Mesendoderm (in vitro differentiated cells): Measurements from ENCODE around the gene HCFC2.

Source experiments
- DNase-seq: peaks from one replicate; pipeline ENCODE4 v3.0.0; 2013
- H2AK5ac ChIP-seq: 2 replicates; pipeline ENCODE4 v1.6.1; 2013; ENCODE audit warnings: low read length, inconsistent platforms
- H2BK120ac ChIP-seq: 2 replicates; pipeline ENCODE4 v1.6.1; 2013; ENCODE audit warnings: low read depth, mild to moderate bottlenecking, low read length, moderate library complexity, mixed read lengths
- H2BK15ac ChIP-seq: replicated peaks from 2 replicates; pipeline ENCODE4 v1.6.1; 2013; ENCODE audit warnings: low read depth, mild to moderate bottlenecking, moderate library complexity
- H2BK5ac ChIP-seq: 2 replicates; pipeline ENCODE4 v1.6.1; 2013; ENCODE audit warnings: low read length, inconsistent platforms
- H3K18ac ChIP-seq: 2 replicates; pipeline ENCODE4 v1.6.1; 2013; ENCODE audit warnings: mild to moderate bottlenecking, low read length, mixed read lengths
- H3K23ac ChIP-seq: one replicate; pipeline ENCODE4 v1.6.1; 2013; ENCODE audit warnings: low read length
- H3K27ac ChIP-seq: 2 replicates; pipeline ENCODE4 v1.5.1; 2013; ENCODE audit warnings: low read depth, mild to moderate bottlenecking, inconsistent platforms, low read length, moderate library complexity
- H3K27me3 ChIP-seq: 2 replicates; pipeline ENCODE4 v1.6.1; 2013; ENCODE audit warnings: low read length, control low read depth, mild to moderate bottlenecking, inconsistent platforms; ENCODE audit not compliant: insufficient read depth, poor library complexity
- H3K36me3 ChIP-seq: 2 replicates; pipeline ENCODE4 v1.6.1; 2013; ENCODE audit warnings: low read length, inconsistent platforms; ENCODE audit not compliant: control insufficient read depth, insufficient read depth
- H3K4ac ChIP-seq: one replicate; pipeline ENCODE4 v1.6.1; 2013; ENCODE audit warnings: low read depth, mild to moderate bottlenecking, low read length, moderate library complexity
- H3K4me1 ChIP-seq: 2 replicates; pipeline ENCODE4 v1.6.1; 2013; ENCODE audit warnings: low read depth, low read length, inconsistent platforms; ENCODE audit not compliant: control insufficient read depth
- H3K4me2 ChIP-seq: 2 replicates; pipeline ENCODE4 v1.6.1; 2013; ENCODE audit warnings: low read length
- H3K4me3 ChIP-seq: 2 replicates; pipeline ENCODE4 v1.5.1; 2013; ENCODE audit warnings: mild to moderate bottlenecking, low read length
- H3K56ac ChIP-seq: one replicate; pipeline ENCODE4 v1.6.1; 2013; ENCODE audit warnings: low read length
- H3K79me1 ChIP-seq: 2 replicates; pipeline ENCODE4 v1.6.1; 2013; ENCODE audit warnings: low read length, inconsistent platforms
- H3K79me2 ChIP-seq: 2 replicates; pipeline ENCODE4 v1.6.1; 2013; ENCODE audit warnings: mild to moderate bottlenecking, low read length; ENCODE audit not compliant: control insufficient read depth, insufficient read depth
- H3K9ac ChIP-seq: 2 replicates; pipeline ENCODE4 v1.6.1; 2013; ENCODE audit warnings: low read length, inconsistent platforms
- H4K5ac ChIP-seq: one replicate; pipeline ENCODE4 v1.6.1; 2013; ENCODE audit warnings: low read length
- H4K8ac ChIP-seq: one replicate; pipeline ENCODE4 v1.6.1; 2013; ENCODE audit warnings: low read depth, mild to moderate bottlenecking, control low read depth, low read length, moderate library complexity
- WGBS: extraction: QIAGEN DNeasy Blood & Tissue Kit; methylation state at CpG from one replicate; pipeline ENCODE4 v1.1.7; 2013; ENCODE audit warnings: low lambda C conversion rate, missing lambda C conversion rate; ENCODE audit not compliant: insufficient coverage; ENCODE audit errors: extremely low coverage; 5-methylcytosine and 5-hydroxymethylcytosine counted together

HCFC2 gene

DNA sequence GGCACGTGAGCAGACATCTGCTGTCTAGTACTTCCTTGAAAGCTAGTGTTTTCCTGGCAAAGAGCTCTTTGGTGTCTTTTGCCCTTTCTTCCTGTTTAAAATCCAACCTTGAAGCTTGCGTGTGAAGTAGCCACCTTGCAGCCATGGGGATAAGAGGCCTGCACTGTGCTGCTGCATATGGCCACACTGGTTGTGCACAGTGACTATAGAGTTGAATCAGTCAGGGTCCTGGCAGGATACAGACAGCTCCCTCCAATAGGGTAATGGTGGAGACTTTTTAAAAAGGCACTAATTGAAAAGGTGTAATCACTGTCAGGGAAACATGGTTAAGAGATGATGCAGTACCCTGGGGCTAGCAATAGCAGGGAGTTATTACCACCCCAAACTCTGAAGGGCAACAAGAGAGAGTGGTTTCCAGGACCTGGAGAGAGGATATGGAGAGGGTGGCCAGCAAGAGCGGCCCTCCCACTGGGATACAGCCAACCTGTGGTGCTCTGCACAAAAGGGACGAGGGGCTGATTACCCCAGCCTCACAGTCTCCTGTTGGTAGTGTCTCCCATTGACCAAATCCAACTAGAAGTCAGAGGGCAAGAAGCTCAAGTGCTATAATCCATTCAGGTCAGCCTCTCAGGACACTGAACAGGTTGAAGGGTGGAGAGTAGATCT, 9.5 kb upstream of the HCFC2 start:
- no peak overlapping the region for H3K4me3 ChIP-seq
- H2BK15ac ChIP-seq: no peak overlapping the region
- H3K4me2 ChIP-seq: no peak overlapping the region
- H3K27me3 ChIP-seq: peaks cover 2% of the 10 kb centered on the region
- H3K27ac ChIP-seq: no peak overlapping the region
- no peak overlapping the region for H2AK5ac ChIP-seq
- no peak overlapping the region for H3K18ac ChIP-seq
- H3K9ac ChIP-seq: no peak overlapping the region
- H3K4me1 ChIP-seq: peaks cover 3% of the 10 kb centered on the region
- H3K23ac ChIP-seq: no peak overlapping the region
- no peaks in the 10 kb centered on the region for H3K79me2 ChIP-seq
- H3K56ac ChIP-seq: no peak overlapping the region
- H2BK5ac ChIP-seq: no peak overlapping the region
- no peak overlapping the region for H2BK120ac ChIP-seq
- H3K4ac ChIP-seq: no peak overlapping the region
- peak; percentile 9 for DNase-seq
- WGBS: no CpG with 5 or more reads among the region's 4 CpGs
- H4K5ac ChIP-seq: no peak overlapping the region
- no peaks in the 10 kb centered on the region for H3K36me3 ChIP-seq
- H4K8ac ChIP-seq: no peak overlapping the region
- no peaks in the 10 kb centered on the region for H3K79me1 ChIP-seq

DNA sequence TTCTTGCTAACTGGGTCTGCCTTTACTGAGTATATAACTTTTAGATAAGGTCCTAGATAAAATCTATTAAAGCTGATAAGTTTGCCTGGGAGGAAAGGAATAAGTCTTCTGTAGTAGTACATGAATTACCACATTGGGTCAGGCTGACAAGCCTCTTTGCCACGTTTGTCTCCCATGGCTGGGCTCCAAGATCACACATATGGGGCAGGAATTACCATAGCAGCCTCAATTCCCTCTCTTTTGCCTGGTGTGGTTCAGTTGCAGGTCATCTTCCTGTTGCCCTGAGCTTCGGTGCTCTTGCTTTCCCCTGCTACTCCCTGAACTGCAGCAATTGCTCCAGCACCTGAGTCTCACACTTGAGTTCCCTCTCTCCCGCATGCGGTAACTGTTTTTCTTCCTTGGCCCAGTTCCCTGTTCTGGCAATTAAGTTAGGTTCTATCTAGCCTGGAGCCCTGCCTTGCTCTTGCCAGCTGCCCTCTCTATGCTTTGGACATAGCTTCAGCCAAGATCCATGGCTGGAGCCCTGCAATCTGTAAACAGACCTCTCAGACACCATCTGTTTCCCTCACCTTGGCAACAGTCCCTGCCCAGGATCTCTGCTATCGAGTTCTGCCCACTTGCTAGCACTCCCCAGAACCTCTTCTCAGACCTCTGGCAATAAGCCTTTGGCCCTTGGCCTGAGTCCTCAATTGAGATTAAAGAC, 8.5 kb upstream of the HCFC2 start:
- Histone ChIP-seq H2BK120ac (no peak overlapping the region), H4K5ac (no peak overlapping the region), H4K8ac (no peak overlapping the region), H3K4ac (no peak overlapping the region), H3K36me3 (no peaks in the 10 kb centered on the region), H3K79me1 (no peaks in the 10 kb centered on the region), H2BK5ac (no peak overlapping the region), H3K56ac (no peak overlapping the region), H3K27ac (no peak overlapping the region), H3K4me3 (no peak overlapping the region), H3K4me1 (no peaks in the 10 kb centered on the region), H2BK15ac (no peak overlapping the region), H3K23ac (no peak overlapping the region), H3K9ac (no peak overlapping the region), H2AK5ac (no peak overlapping the region), H3K27me3 (no peaks in the 10 kb centered on the region), H3K79me2 (no peaks in the 10 kb centered on the region), H3K4me2 (no peak overlapping the region), H3K18ac (no peak overlapping the region)
- no CpG with 5 or more reads among the region's 5 CpGs for WGBS
- DNase-seq: peak; percentile 73

DNA sequence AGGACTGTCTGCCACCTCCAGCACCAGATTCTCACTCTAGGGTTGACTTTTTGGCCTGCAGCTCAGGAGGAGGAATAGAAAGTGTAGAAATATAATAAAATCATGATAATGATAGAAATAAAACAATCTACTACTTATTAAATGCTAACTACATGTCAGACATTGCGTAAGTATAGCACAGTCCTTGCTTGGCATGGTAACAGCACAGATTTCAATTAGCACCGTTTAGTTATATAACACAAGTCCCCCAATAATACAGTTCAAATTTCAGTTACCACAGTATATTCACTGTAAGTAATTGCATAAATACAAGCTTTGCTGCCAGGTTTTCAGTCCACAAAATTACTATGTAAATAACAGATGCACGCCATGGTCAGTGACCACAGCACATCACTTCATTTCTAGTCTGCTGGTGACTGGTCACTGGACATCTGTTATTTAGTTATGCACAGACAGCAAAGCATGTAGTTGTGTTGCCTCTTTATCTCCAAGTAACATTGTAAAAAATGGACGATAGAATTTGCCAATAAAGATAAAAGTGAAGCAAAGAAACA, 7.8 kb upstream of the HCFC2 start:
- Histone ChIP-seq H4K5ac (no peak overlapping the region), H3K9ac (no peak overlapping the region), H2AK5ac (no peak overlapping the region), H3K79me1 (no peaks in the 10 kb centered on the region), H3K18ac (no peak overlapping the region), H3K27ac (no peak overlapping the region), H3K4me2 (no peak overlapping the region), H3K36me3 (no peaks in the 10 kb centered on the region), H3K23ac (no peak overlapping the region), H3K4ac (no peak overlapping the region), H2BK120ac (no peak overlapping the region), H3K4me1 (no peaks in the 10 kb centered on the region), H2BK15ac (no peak overlapping the region), H2BK5ac (no peak overlapping the region), H3K27me3 (no peaks in the 10 kb centered on the region), H3K4me3 (no peak overlapping the region), H3K56ac (no peak overlapping the region), H3K79me2 (no peaks in the 10 kb centered on the region), H4K8ac (no peak overlapping the region)
- WGBS: no CpG with 5 or more reads among the region's 4 CpGs
- no peak for DNase-seq

DNA sequence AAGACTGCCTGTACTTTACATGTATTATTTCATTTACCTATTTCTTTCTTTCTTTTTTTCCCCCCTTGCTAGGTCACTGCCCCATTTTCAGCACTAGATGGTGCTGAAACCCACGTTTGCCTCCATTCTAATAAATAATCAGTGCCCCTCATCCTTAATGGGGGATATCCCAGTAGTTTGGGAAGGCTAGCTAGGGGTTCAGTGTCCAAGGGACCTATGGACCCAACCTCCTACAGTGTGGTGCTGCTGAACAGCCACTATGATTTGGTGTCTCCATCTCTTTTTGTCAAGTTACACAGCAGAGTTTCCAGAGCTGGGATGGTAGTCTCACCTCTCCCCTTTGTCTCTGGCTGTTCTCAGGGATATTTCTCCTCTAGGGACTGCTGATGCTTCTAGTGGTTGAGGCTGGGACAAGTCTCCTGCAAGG, 6.5 kb upstream of the HCFC2 start:
- no peak overlapping the region for H4K5ac ChIP-seq
- no peak overlapping the region for H3K23ac ChIP-seq
- H3K4ac ChIP-seq: no peak overlapping the region
- no peak overlapping the region for H3K27ac ChIP-seq
- no peak overlapping the region for H3K18ac ChIP-seq
- no peaks in the 10 kb centered on the region for H3K4me1 ChIP-seq
- no peak overlapping the region for H3K56ac ChIP-seq
- H2BK15ac ChIP-seq: no peak overlapping the region
- H3K79me2 ChIP-seq: no peaks in the 10 kb centered on the region
- H2BK5ac ChIP-seq: no peak overlapping the region
- H2BK120ac ChIP-seq: no peak overlapping the region
- H3K79me1 ChIP-seq: no peaks in the 10 kb centered on the region
- no CpG with 5 or more reads among the region's 1 CpG for WGBS
- H2AK5ac ChIP-seq: no peak overlapping the region
- H3K9ac ChIP-seq: no peak overlapping the region
- H4K8ac ChIP-seq: no peak overlapping the region
- no peak overlapping the region for H3K4me2 ChIP-seq
- H3K27me3 ChIP-seq: no peaks in the 10 kb centered on the region
- peak; percentile 47 for DNase-seq
- H3K4me3 ChIP-seq: no peak overlapping the region
- no peaks in the 10 kb centered on the region for H3K36me3 ChIP-seq

DNA sequence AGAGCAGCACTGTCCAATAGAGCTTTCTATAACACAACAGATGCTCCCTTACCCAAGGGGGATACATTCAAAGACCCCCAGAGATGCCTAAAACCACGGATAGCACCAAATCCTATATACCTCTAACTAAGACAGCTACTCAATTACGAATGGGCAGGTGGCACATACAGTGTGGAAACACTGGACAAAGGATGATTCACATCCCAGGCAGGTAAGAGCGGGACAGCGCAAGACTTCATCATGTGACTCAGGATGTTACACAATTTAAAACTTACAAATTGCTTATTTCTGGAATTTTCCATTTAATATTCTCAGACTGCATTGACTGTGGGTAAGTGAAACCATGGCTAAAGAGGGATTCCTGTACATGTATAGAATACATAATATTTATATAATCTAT, 5.5 kb upstream of the HCFC2 start:
- Histone ChIP-seq H4K8ac (no peak overlapping the region), H4K5ac (no peak overlapping the region), H3K36me3 (no peaks in the 10 kb centered on the region), H2AK5ac (no peak overlapping the region), H3K27me3 (no peaks in the 10 kb centered on the region), H3K27ac (no peak overlapping the region), H3K4ac (no peak overlapping the region), H3K4me1 (no peaks in the 10 kb centered on the region), H3K79me1 (no peaks in the 10 kb centered on the region), H2BK15ac (no peak overlapping the region), H3K4me2 (no peak overlapping the region), H3K18ac (no peak overlapping the region), H3K56ac (no peak overlapping the region), H2BK5ac (no peak overlapping the region), H3K4me3 (no peak overlapping the region), H2BK120ac (no peak overlapping the region), H3K79me2 (no peaks in the 10 kb centered on the region), H3K9ac (no peak overlapping the region), H3K23ac (no peak overlapping the region)
- no CpG with 5 or more reads among the region's 4 CpGs for WGBS
- no peak for DNase-seq
